Liver (tissue), 9 donors: ENCODE data around the gene DIP2B. TPM values are rescaled to one million over a fixed set of nuclear protein-coding genes. Genes with fewer than 3 reads are reported as not detected.

Experiments
- DNase-seq: peaks from one replicate; pipeline ENCODE4 v3.0.0-alpha.2; 2017; ENCODE audit warnings: low spot score
- H3K27ac ChIP-seq, 2 donors: one replicate each; pipeline ENCODE4 v1.7.0; 2013; ENCODE audit warnings: inconsistent platforms in 2 of 2, low read length in 2 of 2, control low read depth in 1 of 2, low read depth in 1 of 2, mild to moderate bottlenecking in 1 of 2
- H3K27me3 ChIP-seq, 4 donors: one replicate each; pipeline versions ENCODE4 v1.6.1 to v1.7.0; 2013; ENCODE audit warnings: low read length in 3 of 4, inconsistent platforms in 1 of 4, mild to moderate bottlenecking in 1 of 4, moderate library complexity in 1 of 4; ENCODE audit not compliant: control insufficient read depth in 4 of 4, insufficient read depth in 4 of 4
- H3K36me3 ChIP-seq, 4 donors: one replicate each; pipeline versions ENCODE4 v1.6.1 to v1.7.0; 2013; ENCODE audit warnings: low read length in 3 of 4, mild to moderate bottlenecking in 3 of 4, low read depth in 1 of 4, moderate library complexity in 1 of 4; ENCODE audit not compliant: control insufficient read depth in 4 of 4, insufficient read depth in 3 of 4
- H3K4me1 ChIP-seq, 4 donors: one replicate each; pipeline versions ENCODE4 v1.6.1 to v1.7.0; 2013; ENCODE audit warnings: low read length in 3 of 4, mild to moderate bottlenecking in 3 of 4, moderate library complexity in 1 of 4; ENCODE audit not compliant: control insufficient read depth in 4 of 4, insufficient read depth in 4 of 4
- H3K4me3 ChIP-seq, 3 donors: one replicate each; pipeline versions ENCODE4 v1.6.1 to v1.7.0; 2013; ENCODE audit warnings: low read length in 3 of 3, control low read depth in 1 of 3, low read depth in 1 of 3, mild to moderate bottlenecking in 1 of 3
- H3K9ac ChIP-seq, 2 donors: one replicate each; pipeline ENCODE4 v1.7.0; 2013; ENCODE audit warnings: low read length in 2 of 2, mild to moderate bottlenecking in 2 of 2, moderate library complexity in 2 of 2, control low read depth in 1 of 2, low read depth in 1 of 2
- H3K9me3 ChIP-seq, 4 donors: one replicate each; pipeline versions ENCODE4 v1.6.1 to v1.7.0; 2013; ENCODE audit warnings: low read length in 3 of 4; ENCODE audit not compliant: control insufficient read depth in 4 of 4
- ATF3 ChIP-seq: IDR thresholded peaks from 2 replicates; pipeline ENCODE4 v1.6.1; 2016; ENCODE audit warnings: antibody characterized with exemption
- CTCF ChIP-seq: fragments of 150-350 bp; IDR thresholded peaks from 2 replicates; pipeline ENCODE4 v1.5.1; 2017; ENCODE audit warnings: improper control_type of control experiment, low read depth, low read length; ENCODE audit not compliant: missing input control
- EGR1 ChIP-seq, 2 donors: IDR thresholded peaks; 2 replicates each; pipeline ENCODE4 v1.6.1; 2016 to 2018; ENCODE audit warnings: antibody characterized with exemption in 2 of 2, low read depth in 2 of 2
- FOXA2 ChIP-seq: IDR thresholded peaks from 2 replicates; pipeline ENCODE4 v1.6.1; 2016; ENCODE audit warnings: antibody characterized with exemption
- GABPA ChIP-seq, 2 donors: IDR thresholded peaks in 1 of 2; conservative IDR thresholded peaks in 1 of 2; 2 replicates each; pipeline ENCODE4 v1.6.1; 2016; ENCODE audit warnings: antibody characterized with exemption in 2 of 2, mild to moderate bottlenecking in 1 of 2, moderate library complexity in 1 of 2
- HNF4A ChIP-seq, 2 donors: conservative IDR thresholded peaks; 2 replicates each; pipeline ENCODE4 v1.6.1; 2016; ENCODE audit warnings: antibody characterized with exemption in 2 of 2, mild to moderate bottlenecking in 2 of 2
- JUND ChIP-seq, 2 donors: IDR thresholded peaks; 2 replicates each; pipeline ENCODE4 v1.6.1; 2016; ENCODE audit warnings: antibody characterized with exemption in 2 of 2
- MAX ChIP-seq: IDR thresholded peaks from 2 replicates; pipeline ENCODE4 v1.6.1; 2016; ENCODE audit warnings: antibody characterized with exemption
- NR2F2 ChIP-seq: IDR thresholded peaks from 2 replicates; pipeline ENCODE4 v1.6.1; 2016; ENCODE audit warnings: antibody characterized with exemption
- RAD21 ChIP-seq, 2 donors: IDR thresholded peaks; 2 replicates each; pipeline ENCODE4 v1.6.1; 2016; ENCODE audit warnings: antibody characterized with exemption in 2 of 2, mild to moderate bottlenecking in 2 of 2
- REST ChIP-seq: IDR thresholded peaks from 2 replicates; pipeline ENCODE4 v1.6.1; 2016; ENCODE audit warnings: antibody characterized with exemption, mild to moderate bottlenecking
- RXRA ChIP-seq, 2 donors: IDR thresholded peaks; 2 replicates each; pipeline ENCODE4 v1.6.1; 2017 to 2018; ENCODE audit warnings: antibody characterized with exemption in 2 of 2, mild to moderate bottlenecking in 1 of 2
- SP1 ChIP-seq: IDR thresholded peaks from 2 replicates; pipeline ENCODE4 v1.6.1; 2018; ENCODE audit warnings: antibody characterized with exemption, mild to moderate bottlenecking
- TAF1 ChIP-seq: conservative IDR thresholded peaks from 2 replicates; pipeline ENCODE4 v1.6.1; 2016; ENCODE audit warnings: antibody characterized with exemption, mild to moderate bottlenecking
- YY1 ChIP-seq: IDR thresholded peaks from 2 replicates; pipeline ENCODE4 v1.6.1; 2016; ENCODE audit warnings: antibody characterized with exemption, mild to moderate bottlenecking
- ZBTB33 ChIP-seq: IDR thresholded peaks from 2 replicates; pipeline ENCODE4 v1.6.1; 2016; ENCODE audit warnings: antibody characterized with exemption
- WGBS: extraction: QIAGEN DNeasy Blood & Tissue Kit; methylation state at CpG from one replicate; pipeline ENCODE4 v1.1.7; 2013; 5-methylcytosine and 5-hydroxymethylcytosine counted together
- polyA plus RNA-seq, 2 donors: library from polyadenylated mRNA; stranded (reverse) in 1 of 2; unstranded in 1 of 2; fragments of 200-250 nt in 1 of 2; fragments of >200 nt in 1 of 2; fragmentation: Nextera tagmentation in 1 of 2; extraction: Ambion mirVana in 1 of 2; gene quantifications; one replicate each; pipeline versions ENCODE4 v1.2.1 to v1.2.3, GENCODE V29; 2013 to 2015
- total RNA-seq, 2 donors: library from RNA; depleted of rRNA; stranded (reverse); fragments of >200 nt; gene quantifications; one replicate each; pipeline ENCODE4 v1.2.3, GENCODE V29; 2014
- donor health status: healthy.
- donor health status: healthy.
- donor health status: healthy.
- donor health status: healthy.
- donor health status: healthy.

Gene DIP2B
- total and polyA plus RNA-seq, 4 donors: 4.8 to 30.7 (median 13.8) TPM

- TF ChIP-seq RXRA (IDR thresholded peaks at IDR 0.05): peak; percentile 64 to 79
- TF ChIP-seq NR2F2: no peak
- TF ChIP-seq RAD21 (IDR thresholded peaks at IDR 0.05): peak; percentile 44 to 59
- peak; percentile 54 for TF ChIP-seq YY1
- peak; percentile 18 for TF ChIP-seq FOXA2
- no peak for TF ChIP-seq ATF3
- TF ChIP-seq MAX: peak; percentile 74
- peak; percentile 43 for TF ChIP-seq SP1
- TF ChIP-seq JUND (IDR thresholded peaks at IDR 0.05): peak; percentile 60 to 83
- TF ChIP-seq REST: peak; percentile 11
- TF ChIP-seq TAF1: no peak
- no peak for TF ChIP-seq EGR1 (IDR thresholded peaks at IDR 0.05; ENCODE audit: low read depth in 2 of 2)
- TF ChIP-seq HNF4A (conservative IDR thresholded peaks at IDR 0.05): peak; percentile 58 to 73
- peak; percentile 44 for TF ChIP-seq ZBTB33
Observed at GRCh38 chr12:50572287-50572686, 67.5 kb downstream of the DIP2B start.

GRCh38 chr12:50572760-50573159 lies 68.0 kb downstream of the DIP2B start:
- Histone ChIP-seq H3K9me3 (no peaks in the 10 kb centered on the region), H3K27ac (peak overlapping the region; percentile 62), H3K9ac (no peak overlapping the region), H3K36me3 (no peaks in the 10 kb centered on the region), H3K4me1 (peaks cover 19 to 69% (median 63%) of the 10 kb centered on the region in 4 donors), H3K4me3 (no peak overlapping the region), H3K27me3 (no peaks in the 10 kb centered on the region)
- no peak for DNase-seq
- WGBS: 59% methylated on average over 3 of the region's 3 CpGs
- TF ChIP-seq RAD21 (IDR thresholded peaks at IDR 0.05): no peak
- no peak for TF ChIP-seq REST
- TF ChIP-seq JUND (IDR thresholded peaks at IDR 0.05): no peak
- TF ChIP-seq CTCF: no peak
- TF ChIP-seq RXRA (IDR thresholded peaks at IDR 0.05): no peak
- TF ChIP-seq ATF3: no peak
- no peak for TF ChIP-seq ZBTB33
- TF ChIP-seq YY1: no peak
- no peak for TF ChIP-seq MAX
- no peak for TF ChIP-seq GABPA (IDR thresholded peaks at IDR 0.05 in 1 of 2, conservative IDR thresholded peaks at IDR 0.05 in 1 of 2)
- no peak for TF ChIP-seq SP1
- TF ChIP-seq FOXA2: no peak
- no peak for TF ChIP-seq TAF1
- TF ChIP-seq NR2F2: no peak

More at GRCh38 chr12:50572287-50572686, 67.5 kb downstream of the DIP2B start:
- no peaks in the 10 kb centered on the region for H3K36me3 ChIP-seq
- peak overlapping the region; percentile 62 for H3K27ac ChIP-seq
- WGBS: 30% methylated on average over 1 of the region's 1 CpG
- no peak for DNase-seq
- no peak overlapping the region for H3K9ac ChIP-seq
- H3K27me3 ChIP-seq: no peaks in the 10 kb centered on the region
- no peak overlapping the region for H3K4me3 ChIP-seq
- H3K9me3 ChIP-seq: no peaks in the 10 kb centered on the region
- H3K4me1 ChIP-seq: peaks cover 18 to 74% (median 64%) of the 10 kb centered on the region in 4 donors
